HepG2 (cell line): ENCODE measurements around the gene EBF3. TPM values are rescaled to one million over a fixed set of nuclear protein-coding genes. Genes with fewer than 3 reads are reported as not detected.

Source experiments
- ATAC-seq: fragments of 200-7000 bp; cut with Tn5 transposase; 3 replicates; pipeline ENCODE4 v1.9.1; 2020; ENCODE audit warnings: mild to moderate bottlenecking, moderate library complexity
- BruUV-seq: library from RNA; stranded (reverse); fragments of 400-500 nt; replicated peaks from 2 replicates; lab custom pipeline; 2021; lab: Mats Ljungman, UMichigan
- CTCF ChIA-PET: fragments of 300-600 bp; formaldehyde crosslinking; extraction: SDS; loops from one replicate; lab custom pipeline; 2021; ENCODE audit warnings: low total read pairs, inconsistent platforms, low intra/inter-chr PET ratio; lab: Yijun Ruan, JAX
- POLR2A ChIA-PET: fragments of 350-600 bp; sonication (Branson Sonifier 250); formaldehyde crosslinking; loops from one replicate; lab custom pipeline; 2020; ENCODE audit warnings: antibody characterized with exemption, inconsistent platforms; lab: Yijun Ruan, JAX
- DNase-seq: peaks from one replicate; pipeline ENCODE4 v3.0.0-alpha.2; 2015; ENCODE audit warnings: low spot score
- FAIRE-seq: peaks from 3 replicates; lab custom pipeline; 2011; peaks lifted over from hg19 to GRCh38; lab: Jason Lieb, UNC
- H2AFZ ChIP-seq: one replicate; pipeline ENCODE4 v1.6.1; 2011; ENCODE audit warnings: low read length, inconsistent platforms
- H3K27ac ChIP-seq: fragments of 300-600 bp; 3 replicates; pipeline ENCODE4 v1.8.0; 2011; ENCODE audit warnings: mixed run types, mild to moderate bottlenecking, mixed read lengths, low read length, inconsistent platforms; ENCODE audit not compliant: insufficient read depth; ENCODE audit errors: extremely low read length
- H3K27me3 ChIP-seq, 2 experiments: fragments of 200-600 bp in 1 of 2; 2 replicates in 1 of 2; 3 replicates in 1 of 2; pipeline versions ENCODE4 v1.6.0 to v1.8.0; 2011; ENCODE audit warnings: low read length in 2 of 2, mild to moderate bottlenecking in 2 of 2, moderate library complexity in 2 of 2, inconsistent platforms in 1 of 2; ENCODE audit not compliant: insufficient read depth in 2 of 2, control insufficient read depth in 1 of 2
- H3K36me3 ChIP-seq, 2 experiments: fragments of 200-600 bp in 1 of 2; replicated peaks in 1 of 2; 2 replicates in 1 of 2; 3 replicates in 1 of 2; pipeline versions ENCODE4 v1.5.1 to v1.8.0; 2011; ENCODE audit warnings: low read length in 2 of 2, inconsistent platforms in 1 of 2; ENCODE audit not compliant: insufficient read depth in 2 of 2, control insufficient read depth in 1 of 2
- H3K4me1 ChIP-seq: 2 replicates; pipeline ENCODE4 v1.5.1; 2012; ENCODE audit warnings: low read length, inconsistent platforms; ENCODE audit not compliant: insufficient read depth
- H3K4me2 ChIP-seq: 2 replicates; pipeline ENCODE4 v1.6.0; 2011; ENCODE audit warnings: low read depth, low read length, inconsistent platforms
- H3K4me3 ChIP-seq, 3 experiments: fragments of 200-600 bp in 1 of 3; sonication (generic), shearing (Covaris generic) in 1 of 3; replicated peaks in 1 of 3; 2 replicates each; pipeline ENCODE4 v1.5.1; 2011 to 2016; ENCODE audit warnings: low read length in 3 of 3, inconsistent platforms in 2 of 3, low read depth in 2 of 3, mild to moderate bottlenecking in 2 of 3, control low read depth in 1 of 3, mixed read lengths in 1 of 3; ENCODE audit not compliant: insufficient read depth in 1 of 3
- H3K79me2 ChIP-seq: one replicate; pipeline ENCODE4 v1.6.1; 2011; ENCODE audit warnings: low read length, inconsistent platforms; ENCODE audit not compliant: insufficient read depth
- H3K9ac ChIP-seq: 2 replicates; pipeline ENCODE4 v1.6.0; 2011; ENCODE audit warnings: mild to moderate bottlenecking, low read depth, low read length, inconsistent platforms; ENCODE audit not compliant: insufficient read depth
- H3K9me3 ChIP-seq: 2 replicates; pipeline ENCODE4 v1.5.1; 2012; ENCODE audit warnings: mild to moderate bottlenecking, low read length
- H4K20me1 ChIP-seq: 2 replicates; pipeline ENCODE4 v1.6.0; 2011; ENCODE audit warnings: inconsistent platforms, mild to moderate bottlenecking, low read length, moderate library complexity; ENCODE audit not compliant: insufficient read depth
- DR1 ChIP-seq: sonication (generic); formaldehyde crosslinking; IDR thresholded peaks from 2 replicates; pipeline ENCODE4 v1.8.0; 2021; ENCODE audit warnings: mild to moderate bottlenecking, missing genetic modification reagents, inconsistent platforms
- EP300 ChIP-seq, 3 experiments: sonication (generic) in 1 of 3; formaldehyde crosslinking in 1 of 3; IDR thresholded peaks; 2 replicates each; pipeline versions ENCODE4 v1.5.1 to v1.6.1; 2011 to 2020; ENCODE audit warnings: low read depth in 2 of 3, low read length in 2 of 3, borderline replicate concordance in 1 of 3, improper control_type of control experiment in 1 of 3, mild to moderate bottlenecking in 1 of 3, missing genetic modification reagents in 1 of 3, moderate library complexity in 1 of 3
- IKZF4 ChIP-seq: sonication (generic); formaldehyde crosslinking; IDR thresholded peaks from 2 replicates; pipeline ENCODE4 v1.5.1; 2020; ENCODE audit warnings: borderline replicate concordance, mild to moderate bottlenecking, low read depth, missing genetic modification reagents; ENCODE audit errors: not compliant biosample characterization
- ISL2 ChIP-seq: sonication (generic); formaldehyde crosslinking; IDR thresholded peaks from 2 replicates; pipeline ENCODE4 v1.5.0; 2020; ENCODE audit warnings: missing genetic modification reagents
- NCOA1 ChIP-seq: sonication (generic); formaldehyde crosslinking; IDR thresholded peaks from 2 replicates; pipeline ENCODE4 v1.9.0; 2021; ENCODE audit warnings: missing genetic modification reagents
- PAX8 ChIP-seq: sonication (generic); formaldehyde crosslinking; IDR thresholded peaks from 2 replicates; pipeline ENCODE4 v1.8.0; 2022; ENCODE audit warnings: mild to moderate bottlenecking, missing genetic modification reagents, borderline replicate concordance
- POLR2A ChIP-seq, 2 experiments: IDR thresholded peaks; 2 replicates each; pipeline ENCODE4 v1.6.1; 2011; ENCODE audit warnings: low read depth in 2 of 2, low read length in 2 of 2, mild to moderate bottlenecking in 1 of 2, moderate library complexity in 1 of 2; ENCODE audit not compliant: insufficient read depth in 1 of 2
- ZNF337 ChIP-seq: sonication (generic); formaldehyde crosslinking; IDR thresholded peaks from 2 replicates; pipeline ENCODE4 v1.5.1; 2020; ENCODE audit warnings: missing genetic modification reagents, low read depth, mild to moderate bottlenecking, borderline replicate concordance
- ZNF431 ChIP-seq: sonication (generic); formaldehyde crosslinking; IDR thresholded peaks from 2 replicates; pipeline ENCODE4 v1.9.0; 2022; ENCODE audit warnings: missing genetic modification reagents, low read depth, mild to moderate bottlenecking, borderline replicate concordance
- ZNF546 ChIP-seq: sonication (generic); formaldehyde crosslinking; conservative IDR thresholded peaks from 2 replicates; pipeline ENCODE4 v1.8.1; 2023; ENCODE audit warnings: mild to moderate bottlenecking, missing genetic modification reagents
- ZNF766 ChIP-seq: sonication (generic); formaldehyde crosslinking; IDR thresholded peaks from 2 replicates; pipeline ENCODE4 v1.5.0; 2020; ENCODE audit warnings: missing genetic modification reagents, borderline replicate concordance
- WGBS: methylation state at CpG from one replicate; pipeline ENCODE4 v1.1.6; 2017; ENCODE audit warnings: low lambda C conversion rate; 5-methylcytosine and 5-hydroxymethylcytosine counted together
- in situ Hi-C: cut with HindIII; loops from 2 replicates; pipeline ENCODE4 v1.10.0; 2017; ENCODE audit warnings: low pct_unique_long_range_greater_than_20kb; ENCODE audit not compliant: extremely low pct_ligation_motif_present
- intact Hi-C: fragments of 100-400 bp; cut with micrococcal nuclease; formaldehyde crosslinking; loops from one replicate; pipeline ENCODE4 v1.10.0; 2022; ENCODE audit not compliant: unreplicated experiment
- polyA plus RNA-seq, 8 experiments: library from polyadenylated mRNA; depleted of rRNA in 3 of 8; stranded (reverse) in 7 of 8; unstranded in 1 of 8; fragments of >200 nt; fragmentation: Illumina TruSeq in 4 of 8; extraction: Trizol in 4 of 8; gene quantifications; 2 replicates each; pipeline versions ENCODE4 v1.2.1 to v1.2.3, GENCODE V29; 2011 to 2016; ENCODE audit warnings: low read depth in 4 of 8, missing spikeins in 1 of 8, mixed read lengths in 1 of 8; ENCODE audit not compliant: insufficient read depth in 1 of 8
- total RNA-seq, 5 experiments: library from RNA; depleted of rRNA; stranded (reverse); fragments of >200 nt; fragmentation: Illumina TruSeq; extraction: Trizol; gene quantifications; 2 replicates each; pipeline ENCODE4 v1.2.3, GENCODE V29; 2016; ENCODE audit warnings: low read depth in 1 of 5
- TF ChIP-seq, protein P1 (sequence below): sonication (generic); formaldehyde crosslinking; IDR thresholded peaks from 2 replicates; pipeline ENCODE4 v1.4.0; 2020; ENCODE audit warnings: missing genetic modification reagents, borderline replicate concordance
- TF ChIP-seq, protein P2 (sequence below): sonication (generic); formaldehyde crosslinking; IDR thresholded peaks from 2 replicates; pipeline ENCODE4 v1.4.0; 2020; ENCODE audit warnings: mild to moderate bottlenecking, missing genetic modification reagents, borderline replicate concordance

The EBF3 gene
- total and polyA plus RNA-seq, 2 of the 13 experiments (the other 11 are each of a cell fraction or from before 2014, with no cell fraction given), result not detected

DNA sequence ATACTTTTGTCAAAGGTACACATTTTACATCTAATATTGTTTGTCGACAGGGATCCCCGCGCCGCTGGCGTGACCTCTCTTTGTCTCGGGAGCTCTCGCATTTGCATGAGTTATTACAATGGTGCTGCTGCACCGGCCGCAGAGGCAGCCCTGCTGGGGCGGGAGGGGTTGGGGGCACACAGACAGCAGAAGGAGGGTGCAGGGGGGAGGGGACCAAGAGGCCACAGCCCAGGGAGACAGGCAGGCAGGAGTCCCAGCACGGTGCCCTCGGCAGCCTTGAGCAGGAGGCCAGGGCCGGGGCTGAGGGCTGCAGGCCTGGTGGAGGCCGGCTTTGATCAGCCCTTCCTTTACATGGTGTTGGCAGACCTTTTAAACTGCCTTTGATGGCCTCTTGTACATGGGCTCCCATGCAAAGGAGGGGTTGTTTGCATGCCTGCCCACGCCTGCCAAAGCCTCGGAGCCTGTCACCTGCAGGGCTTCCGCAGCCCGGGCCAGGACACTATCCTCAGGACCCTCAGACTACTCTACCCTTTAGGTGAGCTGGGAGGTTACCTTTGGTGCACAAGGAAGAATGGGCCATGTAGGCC lies 95.5 kb downstream of the EBF3 start (continued):
- no peak for TF ChIP-seq NCOA1 (CRISPR knock-in tag)
- no peak for TF ChIP-seq DR1 (CRISPR knock-in tag)
- no peak for TF ChIP-seq ZNF546 (CRISPR knock-in tag)
- no peak for TF ChIP-seq ISL2 (CRISPR knock-in tag)
- TF ChIP-seq, protein P1, sequence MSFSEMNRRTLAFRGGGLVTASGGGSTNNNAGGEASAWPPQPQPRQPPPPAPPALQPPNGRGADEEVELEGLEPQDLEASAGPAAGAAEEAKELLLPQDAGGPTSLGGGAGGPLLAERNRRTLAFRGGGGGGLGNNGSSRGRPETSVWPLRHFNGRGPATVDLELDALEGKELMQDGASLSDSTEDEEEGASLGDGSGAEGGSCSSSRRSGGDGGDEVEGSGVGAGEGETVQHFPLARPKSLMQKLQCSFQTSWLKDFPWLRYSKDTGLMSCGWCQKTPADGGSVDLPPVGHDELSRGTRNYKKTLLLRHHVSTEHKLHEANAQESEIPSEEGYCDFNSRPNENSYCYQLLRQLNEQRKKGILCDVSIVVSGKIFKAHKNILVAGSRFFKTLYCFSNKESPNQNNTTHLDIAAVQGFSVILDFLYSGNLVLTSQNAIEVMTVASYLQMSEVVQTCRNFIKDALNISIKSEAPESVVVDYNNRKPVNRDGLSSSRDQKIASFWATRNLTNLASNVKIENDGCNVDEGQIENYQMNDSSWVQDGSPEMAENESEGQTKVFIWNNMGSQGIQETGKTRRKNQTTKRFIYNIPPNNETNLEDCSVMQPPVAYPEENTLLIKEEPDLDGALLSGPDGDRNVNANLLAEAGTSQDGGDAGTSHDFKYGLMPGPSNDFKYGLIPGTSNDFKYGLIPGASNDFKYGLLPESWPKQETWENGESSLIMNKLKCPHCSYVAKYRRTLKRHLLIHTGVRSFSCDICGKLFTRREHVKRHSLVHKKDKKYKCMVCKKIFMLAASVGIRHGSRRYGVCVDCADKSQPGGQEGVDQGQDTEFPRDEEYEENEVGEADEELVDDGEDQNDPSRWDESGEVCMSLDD (CRISPR knock-in tag), result no peak

DNA sequence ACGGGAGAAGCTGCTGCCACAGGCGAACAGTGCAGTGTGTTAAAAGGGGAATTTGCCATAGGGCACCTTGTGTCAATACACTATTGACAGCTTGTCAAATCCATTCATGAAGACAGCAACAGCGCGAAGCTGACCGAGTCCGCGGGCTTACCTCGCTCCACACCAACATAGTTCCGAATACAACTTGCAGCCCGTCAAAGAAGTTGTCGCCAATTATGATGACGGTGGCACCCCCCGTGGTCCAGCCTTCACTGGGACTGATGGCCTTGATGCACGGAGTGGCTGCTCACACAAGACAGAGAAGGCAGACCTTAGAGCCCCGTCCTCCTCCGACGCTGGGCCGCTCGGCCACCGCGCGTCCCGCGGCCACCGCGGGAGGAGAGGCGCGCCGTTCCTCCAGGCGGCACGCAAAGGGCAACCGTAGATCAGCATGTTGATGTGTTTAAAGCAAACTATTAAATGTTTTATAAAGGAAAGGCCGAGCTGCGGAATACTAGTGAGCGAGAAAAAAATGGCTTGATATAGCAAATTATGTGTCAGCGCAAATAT lies 96.4 kb downstream of the EBF3 start:
- no TSS peak for BruUV-seq
- 89% methylated on average over 35 of the region's 36 CpGs for WGBS
- Histone ChIP-seq H3K79me2 (no peaks in the 10 kb centered on the region), H3K4me1 (peaks cover 17% of the 10 kb centered on the region), H3K36me3 (no peaks in the 10 kb centered on the region), H3K27me3 (peaks cover 2 to 29% of the 10 kb centered on the region in 2 experiments; a peak in 3 of 5 replicates), H2AFZ (no peak overlapping the region), H3K27ac (no peak overlapping the region), H3K4me2 (no peak overlapping the region), H3K4me3 (no peak overlapping the region), H3K9me3 (no peaks in the 10 kb centered on the region), H4K20me1 (no peaks in the 10 kb centered on the region), H3K9ac (no peak overlapping the region)
- ATAC-seq (no peak), DNase-seq (no peak), FAIRE-seq (no peak)
- intact Hi-C loops, result no loop called here
- ChIA-PET CTCF (no interaction called here), POLR2A (no interaction called here)
- in situ Hi-C loops, result no loop called here
- TF ChIP-seq EP300 (IDR thresholded peaks at IDR 0.05; ENCODE audit: low read depth in 2 of 2, low read length in 2 of 2) (no peak), EP300 (CRISPR knock-in tag; IDR thresholded peaks at IDR 0.05; ENCODE audit: borderline replicate concordance) (no peak), POLR2A (IDR thresholded peaks at IDR 0.05; ENCODE audit: insufficient read depth in 1 of 2, low read depth in 2 of 2, low read length in 2 of 2) (no peak), PAX8 (CRISPR knock-in tag) (no peak), ZNF337 (no peak), ZNF766 (CRISPR knock-in tag) (no peak), IKZF4 (CRISPR knock-in tag) (no peak), ZNF431 (CRISPR knock-in tag) (no peak)
- TF ChIP-seq, protein P2, sequence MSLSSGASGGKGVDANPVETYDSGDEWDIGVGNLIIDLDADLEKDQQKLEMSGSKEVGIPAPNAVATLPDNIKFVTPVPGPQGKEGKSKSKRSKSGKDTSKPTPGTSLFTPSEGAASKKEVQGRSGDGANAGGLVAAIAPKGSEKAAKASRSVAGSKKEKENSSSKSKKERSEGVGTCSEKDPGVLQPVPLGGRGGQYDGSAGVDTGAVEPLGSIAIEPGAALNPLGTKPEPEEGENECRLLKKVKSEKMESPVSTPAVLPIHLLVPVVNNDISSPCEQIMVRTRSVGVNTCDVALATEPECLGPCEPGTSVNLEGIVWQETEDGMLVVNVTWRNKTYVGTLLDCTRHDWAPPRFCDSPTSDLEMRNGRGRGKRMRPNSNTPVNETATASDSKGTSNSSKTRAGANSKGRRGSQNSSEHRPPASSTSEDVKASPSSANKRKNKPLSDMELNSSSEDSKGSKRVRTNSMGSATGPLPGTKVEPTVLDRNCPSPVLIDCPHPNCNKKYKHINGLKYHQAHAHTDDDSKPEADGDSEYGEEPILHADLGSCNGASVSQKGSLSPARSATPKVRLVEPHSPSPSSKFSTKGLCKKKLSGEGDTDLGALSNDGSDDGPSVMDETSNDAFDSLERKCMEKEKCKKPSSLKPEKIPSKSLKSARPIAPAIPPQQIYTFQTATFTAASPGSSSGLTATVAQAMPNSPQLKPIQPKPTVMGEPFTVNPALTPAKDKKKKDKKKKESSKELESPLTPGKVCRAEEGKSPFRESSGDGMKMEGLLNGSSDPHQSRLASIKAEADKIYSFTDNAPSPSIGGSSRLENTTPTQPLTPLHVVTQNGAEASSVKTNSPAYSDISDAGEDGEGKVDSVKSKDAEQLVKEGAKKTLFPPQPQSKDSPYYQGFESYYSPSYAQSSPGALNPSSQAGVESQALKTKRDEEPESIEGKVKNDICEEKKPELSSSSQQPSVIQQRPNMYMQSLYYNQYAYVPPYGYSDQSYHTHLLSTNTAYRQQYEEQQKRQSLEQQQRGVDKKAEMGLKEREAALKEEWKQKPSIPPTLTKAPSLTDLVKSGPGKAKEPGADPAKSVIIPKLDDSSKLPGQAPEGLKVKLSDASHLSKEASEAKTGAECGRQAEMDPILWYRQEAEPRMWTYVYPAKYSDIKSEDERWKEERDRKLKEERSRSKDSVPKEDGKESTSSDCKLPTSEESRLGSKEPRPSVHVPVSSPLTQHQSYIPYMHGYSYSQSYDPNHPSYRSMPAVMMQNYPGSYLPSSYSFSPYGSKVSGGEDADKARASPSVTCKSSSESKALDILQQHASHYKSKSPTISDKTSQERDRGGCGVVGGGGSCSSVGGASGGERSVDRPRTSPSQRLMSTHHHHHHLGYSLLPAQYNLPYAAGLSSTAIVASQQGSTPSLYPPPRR, result no peak
